Lower lobe of right lung (tissue), 2 donors: Measurements from ENCODE around the gene ARHGEF5. TPM values are rescaled to one million over a fixed set of nuclear protein-coding genes. Genes with fewer than 3 reads are reported as not detected.
"Not testable (repeated sequence)": the region's sequence is repeated elsewhere in the genome, so short reads cannot be mapped to it uniquely, and the experiment has no call there.

Source experiments
- ATAC-seq, 2 donors: fragments of 200-7000 bp; cut with Tn5 transposase; one replicate each; pipeline ENCODE4 v1.9.1; 2020 to 2022; ENCODE audit warnings: mild to moderate bottlenecking in 2 of 2, moderate library complexity in 2 of 2
- DNase-seq: peaks from one replicate; pipeline ENCODE4 v3.0.0-alpha.2; 2020
- H3K27ac ChIP-seq: fragments of 200-600 bp; one replicate; pipeline ENCODE4 v1.8.0; 2022
- H3K27me3 ChIP-seq: fragments of 200-600 bp; one replicate; pipeline ENCODE4 v1.8.0; 2022; ENCODE audit warnings: low read depth
- H3K36me3 ChIP-seq: fragments of 200-600 bp; one replicate; pipeline ENCODE4 v1.8.0; 2022; ENCODE audit warnings: mild to moderate bottlenecking
- H3K4me1 ChIP-seq: fragments of 200-600 bp; one replicate; pipeline ENCODE4 v1.8.0; 2022
- H3K4me3 ChIP-seq: fragments of 200-600 bp; one replicate; pipeline ENCODE4 v1.8.0; 2022; ENCODE audit warnings: mild to moderate bottlenecking
- H3K9me3 ChIP-seq: fragments of 200-600 bp; one replicate; pipeline ENCODE4 v1.8.0; 2022
- intact Hi-C: fragments of 100-400 bp; cut with DNase I; formaldehyde crosslinking; loops from one replicate; pipeline ENCODE4 v1.11.0; 2022
- total RNA-seq: library from RNA; stranded (reverse); fragmentation: NEBNext Ultra II Directional; extraction: Animal tissue kit (Norgen Biotek cat#: 25700); gene quantifications from one replicate; pipeline ENCODE4 v1.2.1, GENCODE V29; 2021
- TF ChIP-seq, protein P1 (sequence below): fragments of 200-600 bp; IDR thresholded peaks from one replicate; pipeline ENCODE4 v1.8.0; 2022; ENCODE audit warnings: antibody characterized with exemption, mild to moderate bottlenecking
- donor health status: DM: no; HTN: yes; CAD: no; lungs with severe emphysema.

The ARHGEF5 gene
- total RNA-seq, 1 donor from 2014 or later = 39.5 TPM

DNA sequence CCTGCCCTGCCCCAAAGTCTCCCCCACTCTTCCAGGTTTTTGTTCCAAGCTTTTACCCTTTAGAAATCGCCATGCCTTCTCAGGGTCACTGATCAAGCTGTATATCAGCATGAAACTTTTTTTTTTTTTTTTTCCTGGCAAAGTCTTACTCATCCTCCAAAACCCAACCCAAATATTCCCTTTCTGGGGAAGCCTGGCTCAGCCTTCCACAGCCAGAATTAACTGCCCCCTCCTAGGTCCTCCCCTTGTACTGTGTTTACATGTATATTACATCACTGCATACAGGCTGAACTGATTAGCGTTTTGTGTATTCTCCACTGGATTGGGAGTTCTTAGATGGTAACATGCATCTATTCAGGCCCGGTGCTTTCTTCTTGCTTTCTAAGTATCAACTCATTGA is 52.9 kb downstream of the ARHGEF5 start:
- intact Hi-C loops = no loop called here
- TF ChIP-seq, protein P1, sequence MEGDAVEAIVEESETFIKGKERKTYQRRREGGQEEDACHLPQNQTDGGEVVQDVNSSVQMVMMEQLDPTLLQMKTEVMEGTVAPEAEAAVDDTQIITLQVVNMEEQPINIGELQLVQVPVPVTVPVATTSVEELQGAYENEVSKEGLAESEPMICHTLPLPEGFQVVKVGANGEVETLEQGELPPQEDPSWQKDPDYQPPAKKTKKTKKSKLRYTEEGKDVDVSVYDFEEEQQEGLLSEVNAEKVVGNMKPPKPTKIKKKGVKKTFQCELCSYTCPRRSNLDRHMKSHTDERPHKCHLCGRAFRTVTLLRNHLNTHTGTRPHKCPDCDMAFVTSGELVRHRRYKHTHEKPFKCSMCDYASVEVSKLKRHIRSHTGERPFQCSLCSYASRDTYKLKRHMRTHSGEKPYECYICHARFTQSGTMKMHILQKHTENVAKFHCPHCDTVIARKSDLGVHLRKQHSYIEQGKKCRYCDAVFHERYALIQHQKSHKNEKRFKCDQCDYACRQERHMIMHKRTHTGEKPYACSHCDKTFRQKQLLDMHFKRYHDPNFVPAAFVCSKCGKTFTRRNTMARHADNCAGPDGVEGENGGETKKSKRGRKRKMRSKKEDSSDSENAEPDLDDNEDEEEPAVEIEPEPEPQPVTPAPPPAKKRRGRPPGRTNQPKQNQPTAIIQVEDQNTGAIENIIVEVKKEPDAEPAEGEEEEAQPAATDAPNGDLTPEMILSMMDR = no peak
- Histone ChIP-seq H3K27ac (no peak overlapping the region), H3K4me3 (no peak overlapping the region), H3K36me3 (no peaks in the 10 kb centered on the region), H3K27me3 (no peaks in the 10 kb centered on the region), H3K4me1 (no peaks in the 10 kb centered on the region), H3K9me3 (no peaks in the 10 kb centered on the region)
- DNase-seq (no peak), ATAC-seq (no peak)

DNA sequence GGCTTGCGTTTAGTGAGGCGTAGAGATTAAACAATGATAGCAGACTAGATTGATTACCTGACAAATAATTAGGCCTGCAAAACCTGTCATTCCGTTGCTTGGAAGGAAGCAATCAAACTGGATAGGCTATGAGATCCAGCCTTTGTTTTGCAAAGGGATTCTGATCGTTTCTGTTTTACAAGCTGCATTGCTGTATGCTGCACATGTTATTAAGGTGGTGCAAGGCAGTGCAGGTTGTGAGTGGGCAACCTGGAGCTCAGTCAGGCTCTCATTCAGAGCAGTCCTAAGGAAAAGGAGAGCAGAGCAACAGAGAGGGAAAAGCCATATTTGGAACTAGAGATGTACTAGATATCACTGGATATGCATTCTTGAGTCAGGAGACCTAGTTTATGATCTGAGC is 55.2 kb downstream of the ARHGEF5 start:
- Histone ChIP-seq H3K4me3 (no peak overlapping the region), H3K36me3 (no peaks in the 10 kb centered on the region), H3K27ac (no peak overlapping the region), H3K27me3 (no peaks in the 10 kb centered on the region), H3K9me3 (no peaks in the 10 kb centered on the region), H3K4me1 (no peaks in the 10 kb centered on the region)
- ATAC-seq (no peak), DNase-seq (no peak)
- TF ChIP-seq, protein P1 = no peak
- intact Hi-C loops = no loop called here

DNA sequence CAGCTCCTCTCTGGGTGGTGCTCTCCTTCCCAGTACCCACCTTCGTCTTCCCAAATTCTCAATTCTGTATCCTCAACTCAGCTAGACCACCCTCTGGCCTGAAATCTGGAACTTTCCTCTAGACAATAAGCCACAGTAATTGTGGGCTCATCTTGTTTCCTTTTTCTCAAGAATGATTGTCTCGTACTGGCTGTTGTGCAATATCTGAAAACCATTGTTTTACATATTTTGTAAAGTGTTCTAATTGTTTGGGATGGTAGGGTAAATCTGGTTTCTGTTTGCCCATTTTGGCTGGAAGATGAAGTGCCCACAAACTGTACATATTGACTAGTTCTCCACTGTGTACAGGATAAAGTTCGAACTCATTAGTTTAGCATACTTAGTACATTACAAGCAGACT is 59.6 kb downstream of the ARHGEF5 start:
- no peak for ATAC-seq
- intact Hi-C loops = no loop called here
- DNase-seq = no peak

DNA sequence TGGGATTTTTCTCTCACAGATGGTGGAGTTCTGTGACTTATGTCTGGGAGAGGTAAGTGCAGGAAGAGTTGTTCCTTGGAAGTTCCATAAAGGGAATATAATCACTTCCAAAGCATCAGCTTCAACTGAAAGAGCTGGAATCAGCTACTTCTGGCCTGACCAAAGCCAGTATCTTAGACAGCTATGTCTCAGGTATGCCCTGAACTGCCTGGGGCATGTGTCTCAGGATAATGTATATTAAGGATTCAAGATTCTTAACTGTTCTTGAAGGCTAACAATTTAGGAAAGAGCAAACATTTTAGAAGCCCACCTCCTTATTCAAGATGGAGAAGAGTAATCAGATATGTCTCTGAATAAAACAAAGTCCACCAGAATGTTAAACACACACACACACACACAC is 60.7 kb downstream of the ARHGEF5 start:
- H3K9me3 ChIP-seq = no peaks in the 10 kb centered on the region
- intact Hi-C loops = no loop called here

More for the DNA sequence above, 59.6 kb downstream of the ARHGEF5 start:
- Histone ChIP-seq H3K36me3 (no peaks in the 10 kb centered on the region), H3K4me1 (no peaks in the 10 kb centered on the region), H3K27me3 (no peaks in the 10 kb centered on the region), H3K9me3 (no peaks in the 10 kb centered on the region), H3K27ac (no peak overlapping the region), H3K4me3 (no peak overlapping the region)
- TF ChIP-seq, protein P1 = no peak

GRCh38 chr7:144416341-144416740 is 61.1 kb downstream of the ARHGEF5 start:
- no peaks in the 10 kb centered on the region for H3K36me3 ChIP-seq
- TF ChIP-seq, protein P1 = no peak
- no peaks in the 10 kb centered on the region for H3K27me3 ChIP-seq
- no peak overlapping the region for H3K4me3 ChIP-seq
- no peak overlapping the region for H3K27ac ChIP-seq
- DNase-seq = no peak
- intact Hi-C loops = no loop called here
- no peaks in the 10 kb centered on the region for H3K9me3 ChIP-seq
- no peak for ATAC-seq
- no peaks in the 10 kb centered on the region for H3K4me1 ChIP-seq

More for the DNA sequence above, 60.7 kb downstream of the ARHGEF5 start:
- no peak for ATAC-seq
- Histone ChIP-seq H3K4me3 (no peak overlapping the region), H3K36me3 (no peaks in the 10 kb centered on the region), H3K27ac (no peak overlapping the region), H3K27me3 (no peaks in the 10 kb centered on the region), H3K4me1 (no peaks in the 10 kb centered on the region)
- no peak for DNase-seq
- TF ChIP-seq, protein P1 = no peak

DNA sequence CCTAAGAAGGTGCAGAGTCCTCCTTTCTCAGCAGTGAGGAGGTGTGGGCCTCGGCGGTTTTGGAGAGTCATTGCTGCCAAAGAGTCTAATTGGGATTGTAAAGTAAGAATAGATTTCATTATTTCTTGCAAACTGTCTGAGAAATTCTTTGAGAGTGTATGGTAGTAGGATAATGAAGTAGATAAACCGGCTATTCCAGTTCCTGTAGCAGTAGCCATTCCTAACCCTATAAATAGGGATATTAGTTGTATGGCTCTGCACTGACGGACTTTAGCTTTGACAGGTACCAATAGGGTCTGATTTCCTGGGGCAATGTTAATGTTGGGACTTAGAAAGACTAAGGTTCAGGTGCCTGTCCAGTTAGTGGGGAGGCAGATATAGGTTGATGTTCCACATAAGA is 63.7 kb downstream of the ARHGEF5 start:
- ATAC-seq, H3K27ac ChIP-seq, H3K4me1 ChIP-seq, H3K9me3 ChIP-seq, DNase-seq, H3K4me3 ChIP-seq, intact Hi-C loops, H3K27me3 ChIP-seq, H3K36me3 ChIP-seq: not testable (repeated sequence)

GRCh38 chr7:144427539-144427938 is 72.3 kb downstream of the ARHGEF5 start:
- H3K9me3 ChIP-seq, H3K4me3 ChIP-seq, ATAC-seq, H3K36me3 ChIP-seq, H3K27ac ChIP-seq, H3K27me3 ChIP-seq, H3K4me1 ChIP-seq, DNase-seq, intact Hi-C loops: not testable (repeated sequence)
